Cardiac muscle cell (in vitro differentiated cells and primary cell): ENCODE data around the gene CUX1. TPM values are rescaled to one million over a fixed set of nuclear protein-coding genes. Genes with fewer than 3 reads are reported as not detected.

Experiments
- DNase-seq, 2 donors: peaks; one replicate each; pipeline versions ENCODE4 v3.0.0 to v3.0.0-alpha.2; 2010 to 2017; ENCODE audit warnings: low read depth in 1 of 2, low spot score in 1 of 2
- H3K27ac ChIP-seq: fragments of 200-600 bp; sonication (generic); 2 replicates; pipeline ENCODE4 v1.5.1; 2016
- H3K27me3 ChIP-seq: fragments of 200-600 bp; sonication (generic); 2 replicates; pipeline ENCODE4 v1.6.0; 2016; ENCODE audit warnings: control low read depth
- H3K36me3 ChIP-seq: fragments of 200-600 bp; sonication (generic); 2 replicates; pipeline ENCODE4 v1.5.1; 2016; ENCODE audit warnings: control low read depth
- H3K4me1 ChIP-seq: fragments of 200-600 bp; sonication (generic); 2 replicates; pipeline ENCODE4 v1.8.1; 2017; ENCODE audit warnings: low read depth, mild to moderate bottlenecking, mixed run types
- H3K4me3 ChIP-seq: fragments of 200-600 bp; sonication (generic); 2 replicates; pipeline ENCODE4 v1.5.1; 2016; ENCODE audit warnings: mild to moderate bottlenecking
- H3K9me3 ChIP-seq: fragments of 200-600 bp; sonication (generic); 2 replicates; pipeline ENCODE4 v1.5.1; 2017; ENCODE audit warnings: low read depth, mild to moderate bottlenecking, control low read depth
- CTCF ChIP-seq: IDR thresholded peaks from 2 replicates; pipeline ENCODE4 v1.5.1; 2012; ENCODE audit warnings: low read depth, mild to moderate bottlenecking, low read length
- polyA plus RNA-seq: library from polyadenylated mRNA; unstranded; fragments of >200 nt; fragmentation: Nextera tagmentation; extraction: Ambion mirVana; gene quantifications from 2 replicates; pipeline ENCODE4 v1.2.1, GENCODE V29; 2016
- total RNA-seq: library from RNA; depleted of rRNA; stranded (reverse); fragments of >200 nt; gene quantifications from 2 replicates; pipeline ENCODE4 v1.2.3, GENCODE V29; 2016

The CUX1 gene
- total and polyA plus RNA-seq, 2 experiments from 2014 or later, result 67.7 to 85.3 TPM

DNA sequence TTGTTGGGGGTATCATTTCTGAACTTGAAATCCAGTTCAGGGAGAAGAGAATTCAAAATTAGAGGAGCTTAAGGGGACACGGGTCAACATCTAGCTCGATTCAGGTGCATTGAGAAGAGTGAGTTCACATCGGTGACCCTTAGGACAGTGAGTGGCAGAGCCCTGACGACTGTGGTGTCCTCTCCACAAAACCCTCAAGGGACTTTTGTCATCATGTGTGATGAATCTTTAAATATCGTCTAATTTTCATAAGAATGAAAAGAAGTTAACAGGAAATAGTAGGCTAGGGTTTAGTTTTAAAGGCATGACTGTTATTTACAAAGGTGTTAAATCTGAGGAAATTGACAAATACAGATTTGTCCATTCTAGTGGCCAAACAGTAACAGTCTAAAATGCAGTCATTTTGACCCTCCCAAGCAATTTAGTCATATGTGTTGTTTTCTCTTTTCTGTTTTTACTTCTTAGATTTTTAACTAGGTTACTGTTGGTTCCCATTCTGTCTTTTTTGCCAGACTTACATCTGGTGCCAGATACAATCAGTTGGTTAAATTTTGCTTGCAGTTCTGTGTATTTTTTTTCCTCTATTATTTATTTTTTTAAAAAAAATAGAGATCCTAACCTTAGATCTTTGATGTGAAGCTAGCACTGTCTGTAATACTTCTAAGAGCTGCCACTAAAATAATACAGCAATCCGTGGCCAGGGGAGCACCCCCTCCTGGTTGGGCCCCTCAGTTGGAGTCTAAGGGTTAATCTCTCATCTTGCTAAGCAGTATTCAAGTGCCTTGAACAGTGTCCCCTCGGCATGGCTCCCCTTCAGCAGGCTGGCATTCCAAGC, 434.3 kb downstream of the CUX1 start:
- TF ChIP-seq CTCF, result no peak
- Histone ChIP-seq H3K36me3 (peaks cover 4% of the 10 kb centered on the region), H3K4me3 (no peak overlapping the region), H3K27me3 (no peaks in the 10 kb centered on the region), H3K4me1 (no peaks in the 10 kb centered on the region), H3K27ac (no peak overlapping the region), H3K9me3 (no peaks in the 10 kb centered on the region)
- no peak for DNase-seq

GRCh38 chr7:102252366-102252982, 435.0 kb downstream of the CUX1 start:
- Histone ChIP-seq H3K4me1 (no peaks in the 10 kb centered on the region), H3K4me3 (no peak overlapping the region), H3K36me3 (peaks cover 4% of the 10 kb centered on the region), H3K27me3 (no peaks in the 10 kb centered on the region), H3K27ac (no peak overlapping the region), H3K9me3 (no peaks in the 10 kb centered on the region)
- no peak for TF ChIP-seq CTCF
- no peak for DNase-seq

GRCh38 chr7:102253066-102253972, 435.9 kb downstream of the CUX1 start:
- no peak overlapping the region for H3K27ac ChIP-seq
- DNase-seq, result no peak
- H3K9me3 ChIP-seq, result no peaks in the 10 kb centered on the region
- H3K4me3 ChIP-seq, result no peak overlapping the region
- no peaks in the 10 kb centered on the region for H3K4me1 ChIP-seq
- peaks cover 4% of the 10 kb centered on the region for H3K36me3 ChIP-seq
- H3K27me3 ChIP-seq, result no peaks in the 10 kb centered on the region
- no peak for TF ChIP-seq CTCF

DNA sequence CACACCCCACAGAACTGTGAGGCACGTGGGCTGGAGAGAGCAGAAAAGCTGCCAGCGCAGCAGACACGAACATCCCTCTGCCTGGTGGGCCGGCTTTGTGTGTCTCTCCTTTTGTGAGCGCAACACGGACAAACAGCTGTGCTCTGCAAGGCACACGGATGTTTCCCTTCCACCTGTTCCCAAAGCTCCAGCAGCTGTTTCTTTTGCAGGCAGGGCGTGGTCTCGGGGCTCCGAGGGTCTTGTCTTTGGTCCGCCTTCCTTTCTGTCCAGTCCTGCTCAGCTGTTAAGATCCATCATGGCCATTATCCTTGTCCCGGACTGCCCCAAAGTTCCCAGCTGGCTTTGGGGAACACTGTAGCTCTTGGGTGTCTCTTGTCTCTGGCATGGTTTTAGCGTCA, 436.5 kb downstream of the CUX1 start:
- H3K4me3 ChIP-seq, result no peak overlapping the region
- H3K27ac ChIP-seq, result no peak overlapping the region
- H3K4me1 ChIP-seq, result no peaks in the 10 kb centered on the region
- no peak for TF ChIP-seq CTCF
- no peak for DNase-seq
- H3K36me3 ChIP-seq, result peaks cover 4% of the 10 kb centered on the region
- no peaks in the 10 kb centered on the region for H3K27me3 ChIP-seq
- no peaks in the 10 kb centered on the region for H3K9me3 ChIP-seq

DNA sequence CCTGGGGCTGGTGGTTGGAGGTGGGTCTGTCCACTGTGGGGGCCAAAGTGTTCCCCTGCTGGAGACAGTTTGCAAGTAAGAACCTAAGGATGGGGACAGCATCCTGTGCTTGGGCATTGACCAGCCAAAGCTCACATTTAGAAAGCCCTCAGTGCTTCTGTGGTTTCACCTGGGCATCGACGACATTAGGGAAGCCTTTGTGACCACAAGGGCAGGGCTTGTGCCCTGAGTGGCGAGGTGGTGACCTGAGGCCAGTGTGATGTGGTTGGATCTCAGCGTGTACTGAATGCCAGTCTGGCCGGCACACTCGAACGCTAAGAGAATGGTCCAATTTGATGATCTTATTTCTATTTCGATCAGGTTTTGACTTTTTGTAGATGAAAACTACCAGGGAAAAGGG, 437.1 kb downstream of the CUX1 start:
- Histone ChIP-seq H3K36me3 (peaks cover under 1% of the 10 kb centered on the region), H3K4me3 (no peak overlapping the region), H3K27ac (no peak overlapping the region), H3K27me3 (no peaks in the 10 kb centered on the region), H3K4me1 (no peaks in the 10 kb centered on the region), H3K9me3 (no peaks in the 10 kb centered on the region)
- TF ChIP-seq CTCF, result no peak
- DNase-seq, result no peak
